HG03139 (cell line): ENCODE results near the gene MYF5.

Experiments used
- ATAC-seq: cut with Tn5 transposase; IDR thresholded peaks from one replicate; pipeline ENCODE4 v1.9.1; 2021; ENCODE audit not compliant: unreplicated experiment

The MYF5 gene

GRCh38 chr12:80756875-80757274, 40.2 kb downstream of the MYF5 start:
- ATAC-seq: no peak

DNA sequence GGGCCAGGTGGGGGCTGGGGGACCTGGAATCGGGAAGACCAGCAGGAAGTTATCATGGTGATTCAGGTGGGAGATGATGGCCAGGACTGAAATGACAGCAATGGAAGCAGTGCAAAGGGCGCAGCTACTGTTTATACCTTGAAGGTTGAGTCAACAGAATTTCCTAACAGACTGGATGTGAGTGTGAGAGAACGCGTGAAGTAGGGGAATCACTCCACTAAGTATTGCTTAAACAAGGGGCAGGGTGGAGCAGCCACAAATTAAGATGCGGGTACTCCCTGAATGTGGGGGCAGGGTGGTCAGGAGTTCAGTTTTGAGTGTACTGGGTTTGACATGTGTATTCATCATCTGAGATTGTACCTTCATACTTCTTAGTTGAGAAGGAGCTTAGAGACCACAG, 45.1 kb downstream of the MYF5 start:
- ATAC-seq: no peak

DNA sequence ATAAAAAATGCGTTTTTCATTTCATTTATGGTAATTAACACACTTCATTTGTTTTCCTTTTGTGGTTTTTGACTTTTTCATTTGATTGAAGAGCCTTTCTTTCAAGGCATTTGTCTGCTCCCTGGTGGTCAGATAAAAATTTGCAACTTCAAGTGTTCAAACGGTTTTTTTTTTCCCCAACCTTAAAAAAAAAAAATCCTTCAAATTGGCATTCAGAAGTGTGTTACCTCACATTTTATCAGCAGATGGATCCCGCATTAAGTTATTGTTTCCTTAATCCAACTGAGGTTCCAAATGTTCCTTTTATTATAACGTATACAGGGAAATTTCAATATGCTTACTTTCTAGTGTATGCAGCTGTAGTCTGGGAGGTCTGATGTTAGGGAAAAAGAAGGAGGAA, 47.2 kb downstream of the MYF5 start:
- no peak for ATAC-seq

GRCh38 chr12:80766210-80766609, 49.5 kb downstream of the MYF5 start:
- ATAC-seq: no peak

- ATAC-seq: peak; percentile 85
Observed at GRCh38 chr12:80766897-80767296, 50.2 kb downstream of the MYF5 start.
